Stimulated activated naive B cell treated with anti-CD40 and anti-IgM and Interleukin-4, amounts not matched to agents 10 μg/mL and 1 μg/mL and 100 μg/mL, for 72 hours (primary cell): ENCODE results near the gene CLEC9A.

ENCODE experiments used
- ATAC-seq, 2 donors: fragments of 150-1000 bp; cut with Tn5 transposase; replicated peaks; 2 replicates each; pipeline ENCODE4 v1.10.0; 2021; ENCODE audit warnings: moderate library complexity in 1 of 2
- DNase-seq: peaks from one replicate; pipeline ENCODE4 v3.0.0; 2021
- H3K27ac Mint-ChIP-seq: one replicate; pipeline ENCODE4 v1.8.0; 2022; ENCODE audit warnings: mild to moderate bottlenecking, mixed read lengths
- H3K27me3 Mint-ChIP-seq, 2 donors: one replicate each; pipeline ENCODE4 v1.8.0; 2022; ENCODE audit warnings: mixed read lengths in 2 of 2
- H3K36me3 Mint-ChIP-seq, 2 donors: one replicate each; pipeline ENCODE4 v1.8.0; 2022; ENCODE audit warnings: mixed read lengths in 2 of 2, mild to moderate bottlenecking in 1 of 2
- H3K4me1 Mint-ChIP-seq, 2 donors: one replicate each; pipeline ENCODE4 v1.8.0; 2022; ENCODE audit warnings: mixed read lengths in 2 of 2, mild to moderate bottlenecking in 1 of 2
- H3K4me3 Mint-ChIP-seq, 2 donors: one replicate each; pipeline ENCODE4 v1.8.0; 2022; ENCODE audit warnings: mild to moderate bottlenecking in 2 of 2, mixed read lengths in 2 of 2, moderate library complexity in 1 of 2
- H3K9me3 Mint-ChIP-seq, 2 donors: one replicate each; pipeline ENCODE4 v1.8.0; 2022; ENCODE audit warnings: mixed read lengths in 2 of 2, mild to moderate bottlenecking in 1 of 2

The CLEC9A gene

DNA sequence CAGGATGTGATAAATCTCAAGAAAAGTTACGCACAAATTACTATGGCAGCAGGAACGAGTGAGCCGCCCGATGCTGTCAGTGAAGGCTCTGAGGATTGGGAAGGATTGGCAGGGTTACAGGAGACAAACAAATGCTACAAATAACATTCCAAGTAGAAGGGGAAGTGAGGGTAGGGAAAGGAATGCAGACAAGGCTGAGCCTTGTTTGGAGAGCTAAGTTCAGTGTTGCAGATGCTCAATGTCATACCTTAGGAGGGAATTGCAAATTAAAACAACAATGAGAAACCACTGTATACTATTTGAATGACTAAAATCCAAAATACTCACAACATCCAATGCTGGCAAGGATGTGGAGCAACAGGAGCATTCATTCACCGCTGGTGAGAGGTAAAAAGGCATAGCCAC, 1.3 kb downstream of the CLEC9A start:
- Mint-ChIP-seq H3K4me3 (no peak overlapping the region), H3K36me3 (no peaks in the 10 kb centered on the region), H3K4me1 (no peaks in the 10 kb centered on the region), H3K27ac (no peak overlapping the region), H3K27me3 (peaks cover 10 to 35% of the 10 kb centered on the region in 2 donors), H3K9me3 (no peaks in the 10 kb centered on the region)
- ATAC-seq (no peak), DNase-seq (no peak)

DNA sequence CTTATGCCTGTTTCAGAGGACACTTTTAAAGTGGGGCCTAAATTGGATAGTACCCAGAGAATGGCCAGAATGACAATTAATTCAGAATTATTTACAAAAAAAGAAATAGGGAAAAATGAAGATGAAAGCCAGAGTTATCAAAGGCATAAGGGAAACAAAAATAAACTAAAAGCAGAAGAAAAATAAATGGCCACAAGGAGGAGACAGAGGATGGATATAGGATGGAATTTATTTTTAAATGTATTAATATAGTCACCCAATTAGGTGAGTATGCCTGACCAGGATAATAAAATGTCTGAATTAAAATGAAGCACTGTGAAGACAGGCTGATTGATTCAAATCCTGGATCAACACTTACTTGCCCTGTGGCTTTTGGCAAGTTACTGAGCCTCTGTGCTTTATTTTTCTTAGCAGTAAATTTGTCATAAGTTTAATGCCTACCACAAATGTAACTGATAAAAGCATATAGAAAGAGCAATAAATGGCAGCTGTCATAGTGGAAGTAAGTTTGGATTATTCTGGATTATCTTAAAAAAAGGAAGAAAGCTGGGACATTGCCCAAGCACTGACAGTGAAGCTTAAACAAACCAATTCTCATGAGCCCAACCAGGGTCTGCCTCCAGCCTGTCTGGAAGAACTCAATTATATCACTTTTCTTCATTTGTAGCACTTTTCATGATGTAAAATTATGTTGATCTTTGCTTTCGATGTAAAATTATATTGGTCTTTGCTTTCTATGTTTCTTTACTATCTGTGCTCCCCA, 3.5 kb downstream of the CLEC9A start:
- Mint-ChIP-seq H3K27me3 (peaks cover 8 to 29% of the 10 kb centered on the region in 2 donors), H3K4me1 (no peaks in the 10 kb centered on the region), H3K36me3 (no peaks in the 10 kb centered on the region), H3K9me3 (no peaks in the 10 kb centered on the region), H3K4me3 (no peak overlapping the region), H3K27ac (no peak overlapping the region)
- DNase-seq, result no peak
- ATAC-seq, result no peak

DNA sequence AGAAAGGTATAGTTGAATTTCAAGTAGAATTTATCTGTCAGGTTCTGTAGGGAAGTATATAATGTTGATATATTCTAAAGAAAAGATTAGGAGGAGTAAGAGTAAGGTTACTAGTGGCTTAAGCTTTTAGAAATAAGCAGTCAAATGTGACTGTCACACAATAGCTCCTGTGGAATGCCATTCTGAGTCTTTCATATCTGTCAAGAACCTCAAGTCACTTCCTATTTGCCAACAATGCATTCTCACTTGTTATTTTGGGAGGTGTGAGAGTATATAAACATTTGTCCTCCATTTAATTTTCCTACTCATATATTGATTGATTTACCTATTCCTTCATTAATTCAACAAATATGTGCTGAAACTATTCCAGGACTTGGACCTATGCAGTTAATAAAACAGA, 11.7 kb downstream of the CLEC9A start:
- Mint-ChIP-seq H3K27me3 (peaks cover 9 to 12% of the 10 kb centered on the region in 2 donors), H3K27ac (no peak overlapping the region), H3K36me3 (no peaks in the 10 kb centered on the region), H3K4me3 (no peak overlapping the region), H3K9me3 (no peaks in the 10 kb centered on the region), H3K4me1 (no peaks in the 10 kb centered on the region)
- no peak for ATAC-seq
- DNase-seq, result no peak

DNA sequence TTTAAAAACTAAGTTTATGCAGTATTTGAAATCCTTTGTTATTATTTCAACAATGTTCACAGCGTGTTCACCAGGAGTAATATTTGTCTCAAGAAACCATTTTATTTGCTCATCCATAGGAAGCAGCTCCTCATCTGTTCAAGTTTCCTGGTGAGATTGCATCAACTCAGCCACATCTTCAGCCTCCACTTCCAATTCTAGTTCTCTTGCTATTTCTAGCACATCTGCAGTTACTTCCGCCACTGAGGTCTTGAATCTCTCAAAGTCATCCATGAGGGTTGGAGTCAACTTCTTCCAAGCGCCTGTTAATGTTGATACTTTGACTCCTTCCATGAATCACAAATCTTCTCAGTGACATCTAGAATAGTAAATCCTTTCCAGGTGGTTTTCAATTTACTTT, 18.0 kb downstream of the CLEC9A start:
- Mint-ChIP-seq H3K36me3 (peaks cover 0 to 2% of the 10 kb centered on the region in 2 donors), H3K9me3 (peaks cover 4% of the 10 kb centered on the region in 2 donors), H3K4me1 (peaks cover 7 to 11% of the 10 kb centered on the region in 2 donors), H3K27ac (no peak overlapping the region), H3K27me3 (peaks cover 20 to 25% of the 10 kb centered on the region in 2 donors), H3K4me3 (no peak overlapping the region)
- DNase-seq, result no peak
- no peak for ATAC-seq

DNA sequence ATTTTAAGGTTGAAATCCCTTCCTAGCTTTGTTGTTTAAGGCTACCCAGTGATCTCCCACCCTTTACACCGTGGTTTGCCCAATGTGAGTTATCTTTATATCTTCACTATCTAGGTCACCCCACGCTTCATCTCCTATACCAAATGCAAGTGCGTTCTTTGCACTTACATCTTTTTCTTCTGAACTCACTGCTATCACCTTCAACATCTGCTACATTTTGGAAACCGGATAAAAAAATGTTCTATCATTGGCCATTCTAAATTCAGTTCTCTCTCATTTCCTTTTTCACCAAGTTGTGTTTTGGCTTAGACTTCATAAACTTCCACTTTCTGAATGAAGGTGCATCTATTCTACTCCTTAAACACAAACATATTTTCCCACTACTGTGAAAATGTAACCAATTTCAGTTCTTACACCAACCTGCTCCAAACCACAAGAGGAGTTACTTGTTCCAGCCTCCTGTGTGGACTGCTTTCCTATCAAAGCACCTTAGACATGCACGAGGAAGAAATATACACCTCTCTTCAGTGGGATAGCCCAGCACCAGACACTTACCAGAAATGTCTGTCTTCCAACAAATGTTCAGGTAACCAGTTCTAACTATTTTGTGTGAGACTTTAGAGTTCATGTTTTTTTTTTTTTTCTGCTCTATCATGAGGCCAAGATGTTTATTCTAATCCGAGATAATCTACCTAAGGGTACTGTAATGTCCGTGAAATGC, 21.9 kb downstream of the CLEC9A start:
- H3K36me3 Mint-ChIP-seq, result peaks cover 0 to 2% of the 10 kb centered on the region in 2 donors
- peaks cover 21 to 25% of the 10 kb centered on the region in 2 donors for H3K27me3 Mint-ChIP-seq
- H3K4me1 Mint-ChIP-seq, result peaks cover 7 to 11% of the 10 kb centered on the region in 2 donors
- H3K4me3 Mint-ChIP-seq, result peak overlapping the region; percentile 51 to 62
- no peak overlapping the region for H3K27ac Mint-ChIP-seq
- peak; percentile 71 to 72 for ATAC-seq
- DNase-seq, result no peak
- H3K9me3 Mint-ChIP-seq, result peaks cover 4% of the 10 kb centered on the region in 2 donors

DNA sequence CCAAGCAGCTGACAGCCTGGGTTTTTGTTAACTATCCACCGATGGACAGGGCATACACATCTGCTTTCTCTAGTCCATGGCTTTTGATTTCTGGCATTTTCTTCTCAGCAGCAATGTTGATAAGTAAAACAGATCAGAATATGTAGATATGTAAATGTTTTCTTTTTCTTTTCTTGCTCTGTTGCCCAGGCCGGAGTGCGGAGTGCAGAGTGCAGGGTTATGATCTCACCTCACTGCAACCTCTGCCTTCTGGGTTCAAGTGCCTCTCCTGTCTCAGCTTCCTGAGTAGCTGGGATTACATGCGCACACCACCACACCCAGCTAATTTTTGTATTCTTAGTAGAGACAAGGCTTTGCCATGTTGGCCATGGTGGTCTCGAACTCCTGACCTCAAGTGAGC, 27.9 kb downstream of the CLEC9A start:
- H3K4me1 Mint-ChIP-seq, result no peaks in the 10 kb centered on the region
- ATAC-seq (no peak), DNase-seq (no peak)
- no peak overlapping the region for H3K27ac Mint-ChIP-seq
- H3K36me3 Mint-ChIP-seq, result no peaks in the 10 kb centered on the region
- H3K9me3 Mint-ChIP-seq, result no peaks in the 10 kb centered on the region
- H3K4me3 Mint-ChIP-seq, result no peak overlapping the region
- peaks cover 11 to 12% of the 10 kb centered on the region in 2 donors for H3K27me3 Mint-ChIP-seq

DNA sequence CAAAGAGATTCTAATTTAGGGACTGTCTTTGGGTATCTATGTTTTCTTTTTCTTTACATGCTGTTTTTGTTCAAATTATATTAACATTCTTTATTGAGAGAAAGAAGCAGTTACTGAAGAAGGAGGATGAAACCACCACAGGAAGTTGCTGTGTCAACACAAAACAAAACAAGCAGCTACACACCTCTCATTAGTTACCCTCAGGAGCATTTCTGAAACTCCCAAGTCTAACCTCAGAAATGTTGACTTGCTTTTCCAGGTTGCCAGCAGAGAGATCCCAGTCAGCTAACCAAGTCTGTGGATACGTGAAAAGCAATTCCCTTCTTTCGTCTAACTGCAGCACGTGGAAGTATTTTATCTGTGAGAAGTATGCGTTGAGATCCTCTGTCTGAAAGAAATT, 34.8 kb downstream of the CLEC9A start:
- H3K9me3 Mint-ChIP-seq, result no peaks in the 10 kb centered on the region
- no peak overlapping the region for H3K4me3 Mint-ChIP-seq
- peaks cover 23 to 32% of the 10 kb centered on the region in 2 donors for H3K27me3 Mint-ChIP-seq
- DNase-seq (no peak), ATAC-seq (no peak)
- H3K4me1 Mint-ChIP-seq, result peaks cover 4 to 15% of the 10 kb centered on the region in 2 donors
- H3K27ac Mint-ChIP-seq, result no peak overlapping the region
- H3K36me3 Mint-ChIP-seq, result no peaks in the 10 kb centered on the region

DNA sequence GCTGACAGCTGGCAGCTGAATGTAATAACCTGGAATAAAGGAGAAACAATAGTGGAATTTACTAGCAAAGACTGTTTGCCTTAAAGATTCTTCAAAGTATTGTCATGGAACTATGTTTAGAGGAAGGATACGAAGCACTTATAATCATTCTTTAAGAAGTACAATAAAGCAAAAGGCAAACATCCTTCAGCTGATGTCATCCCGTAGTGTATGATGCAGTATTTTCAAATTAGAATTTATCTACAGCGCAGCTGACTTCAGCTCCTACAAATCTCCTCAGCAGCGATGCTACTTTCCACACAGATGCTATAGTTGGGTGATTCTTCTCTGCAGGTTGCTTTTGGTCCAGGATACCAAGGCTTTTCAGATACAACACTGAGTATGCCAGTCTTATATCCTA, 36.8 kb downstream of the CLEC9A start:
- Mint-ChIP-seq H3K27me3 (peaks cover 35 to 37% of the 10 kb centered on the region in 2 donors), H3K9me3 (no peaks in the 10 kb centered on the region), H3K36me3 (no peaks in the 10 kb centered on the region), H3K27ac (no peak overlapping the region), H3K4me3 (no peak overlapping the region), H3K4me1 (peaks cover 6 to 21% of the 10 kb centered on the region in 2 donors)
- no peak for DNase-seq
- ATAC-seq, result no peak

DNA sequence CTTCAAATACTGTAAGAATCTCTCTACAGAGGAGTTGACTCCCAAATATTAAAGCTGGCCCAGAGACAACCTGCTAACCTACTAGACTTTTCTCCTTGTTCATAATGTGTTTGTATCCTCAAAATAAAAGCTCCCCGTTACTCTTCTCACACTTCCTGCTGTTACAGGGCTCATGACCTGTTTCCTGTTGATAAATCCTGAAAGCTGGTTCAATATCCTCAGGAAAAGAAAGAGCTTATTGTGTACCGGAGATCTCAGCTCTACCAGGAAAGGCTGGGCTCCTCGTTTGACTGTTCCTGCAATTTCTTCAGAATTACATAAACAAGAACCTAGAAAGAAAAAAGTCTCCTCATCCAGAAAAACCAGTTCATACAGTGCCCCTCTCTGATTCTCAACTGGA, 37.5 kb downstream of the CLEC9A start:
- no peaks in the 10 kb centered on the region for H3K9me3 Mint-ChIP-seq
- H3K27ac Mint-ChIP-seq, result no peak overlapping the region
- no peak for DNase-seq
- H3K36me3 Mint-ChIP-seq, result no peaks in the 10 kb centered on the region
- peaks cover 40 to 41% of the 10 kb centered on the region in 2 donors for H3K27me3 Mint-ChIP-seq
- H3K4me3 Mint-ChIP-seq, result no peak overlapping the region
- no peak for ATAC-seq
- H3K4me1 Mint-ChIP-seq, result peaks cover 6 to 21% of the 10 kb centered on the region in 2 donors

DNA sequence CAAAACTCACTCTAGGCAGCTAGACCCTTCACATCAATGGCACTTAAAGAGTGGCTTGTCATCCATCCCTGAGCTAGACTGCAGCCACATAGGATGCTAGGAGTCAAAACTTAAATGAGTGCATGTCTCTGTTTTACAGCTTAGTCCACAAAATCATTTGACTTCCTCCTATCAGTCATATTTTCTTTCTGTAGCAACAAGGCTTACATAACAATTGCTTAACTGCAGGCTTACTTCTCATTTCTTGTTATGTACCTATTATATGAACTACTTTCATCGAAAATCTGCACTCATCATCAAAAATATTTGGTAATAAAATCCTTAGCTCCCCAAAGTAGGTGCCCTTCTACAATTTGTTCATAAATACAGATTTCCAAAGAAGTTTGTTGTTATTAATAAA, 38.2 kb downstream of the CLEC9A start:
- H3K4me1 Mint-ChIP-seq, result peaks cover 6 to 21% of the 10 kb centered on the region in 2 donors
- no peaks in the 10 kb centered on the region for H3K9me3 Mint-ChIP-seq
- DNase-seq (no peak), ATAC-seq (no peak)
- H3K27me3 Mint-ChIP-seq, result peaks cover 41 to 44% of the 10 kb centered on the region in 2 donors
- H3K4me3 Mint-ChIP-seq, result no peak overlapping the region
- no peak overlapping the region for H3K27ac Mint-ChIP-seq
- H3K36me3 Mint-ChIP-seq, result no peaks in the 10 kb centered on the region

DNA sequence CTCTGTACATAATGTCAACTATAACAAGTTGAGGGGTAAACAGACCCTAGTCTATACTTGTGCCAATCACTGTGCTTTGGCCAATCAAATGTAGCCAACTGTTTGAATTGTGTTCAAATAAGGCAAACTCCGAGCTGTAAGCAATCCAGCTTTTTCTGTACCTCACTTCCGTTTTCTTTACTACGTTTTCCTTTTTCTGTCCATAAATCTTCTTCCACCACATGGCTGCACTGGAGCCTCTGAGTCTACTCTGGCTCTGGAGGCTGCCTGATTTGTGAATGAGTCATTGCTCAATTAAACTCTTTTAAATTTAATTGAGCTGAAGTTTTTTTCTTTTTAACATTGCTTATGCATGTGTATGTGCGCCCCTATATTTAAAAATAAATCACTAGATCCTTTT, 38.6 kb downstream of the CLEC9A start:
- ATAC-seq (no peak), DNase-seq (no peak)
- no peaks in the 10 kb centered on the region for H3K9me3 Mint-ChIP-seq
- H3K4me3 Mint-ChIP-seq, result no peak overlapping the region
- H3K36me3 Mint-ChIP-seq, result no peaks in the 10 kb centered on the region
- H3K27ac Mint-ChIP-seq, result no peak overlapping the region
- peaks cover 41 to 45% of the 10 kb centered on the region in 2 donors for H3K27me3 Mint-ChIP-seq
- H3K4me1 Mint-ChIP-seq, result peaks cover 6 to 21% of the 10 kb centered on the region in 2 donors

DNA sequence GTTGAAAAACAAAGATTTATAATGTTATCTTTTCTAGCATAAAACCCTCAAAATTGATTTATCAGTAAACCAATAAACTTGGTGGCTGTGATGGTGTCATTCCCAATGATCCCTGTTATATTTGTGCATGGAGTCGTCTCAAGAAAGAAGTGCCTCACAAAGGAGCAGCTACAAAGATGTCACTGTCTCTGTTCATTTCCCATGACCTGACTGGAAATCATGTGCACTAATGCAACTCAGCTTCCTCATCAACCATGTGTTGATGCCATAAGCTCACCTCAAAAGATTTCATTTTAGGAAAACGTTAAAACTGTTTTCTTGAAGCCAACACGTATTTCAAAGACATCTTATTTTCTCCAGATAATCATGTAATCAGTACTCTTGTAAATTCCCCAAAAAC, 39.5 kb downstream of the CLEC9A start:
- no peak overlapping the region for H3K27ac Mint-ChIP-seq
- H3K4me3 Mint-ChIP-seq, result no peak overlapping the region
- DNase-seq, result no peak
- H3K4me1 Mint-ChIP-seq, result peaks cover 6 to 21% of the 10 kb centered on the region in 2 donors
- H3K36me3 Mint-ChIP-seq, result no peaks in the 10 kb centered on the region
- no peak for ATAC-seq
- no peaks in the 10 kb centered on the region for H3K9me3 Mint-ChIP-seq
- H3K27me3 Mint-ChIP-seq, result peaks cover 34 to 39% of the 10 kb centered on the region in 2 donors

DNA sequence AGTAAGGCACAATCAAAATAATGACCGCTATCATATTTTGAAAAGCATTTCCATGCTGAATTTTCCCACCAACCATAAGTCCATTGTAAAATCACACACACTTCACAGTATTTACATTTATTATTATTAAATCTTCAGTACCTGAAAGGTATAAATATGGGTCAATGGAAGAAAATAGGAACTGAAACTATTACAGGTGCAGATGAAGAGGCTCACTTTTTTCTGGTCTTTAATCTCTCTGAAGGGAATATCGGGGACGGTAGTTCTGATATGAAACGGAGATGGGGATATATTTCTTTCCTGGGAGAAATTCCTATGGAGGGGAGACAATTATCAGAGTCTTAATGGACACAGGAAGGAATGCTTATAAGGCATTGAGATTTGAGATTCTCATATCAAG, 39.9 kb downstream of the CLEC9A start:
- peaks cover 6 to 21% of the 10 kb centered on the region in 2 donors for H3K4me1 Mint-ChIP-seq
- H3K27ac Mint-ChIP-seq, result no peak overlapping the region
- H3K9me3 Mint-ChIP-seq, result no peaks in the 10 kb centered on the region
- H3K4me3 Mint-ChIP-seq, result no peak overlapping the region
- no peaks in the 10 kb centered on the region for H3K36me3 Mint-ChIP-seq
- ATAC-seq (no peak), DNase-seq (no peak)
- H3K27me3 Mint-ChIP-seq, result peaks cover 30 to 39% of the 10 kb centered on the region in 2 donors

DNA sequence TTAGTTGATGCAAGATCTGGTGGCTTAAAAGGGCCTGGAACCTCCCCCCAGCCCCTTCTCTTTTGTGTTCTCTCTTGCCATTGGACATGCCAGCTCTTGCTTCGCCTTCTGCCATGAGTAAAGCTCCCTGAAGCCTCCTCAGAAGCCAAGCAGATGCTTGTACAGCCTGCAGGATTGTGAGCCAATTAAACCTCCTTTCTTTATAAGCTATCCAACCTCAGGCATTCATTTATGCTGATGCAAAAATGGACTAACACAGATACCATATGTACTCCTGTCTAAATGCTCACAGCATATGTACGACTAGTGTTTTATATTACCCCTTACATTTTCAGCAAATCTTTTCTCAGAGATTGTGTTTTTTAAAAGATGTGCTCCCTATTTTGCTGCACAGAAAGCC, 41.6 kb downstream of the CLEC9A start:
- peaks cover 6 to 21% of the 10 kb centered on the region in 2 donors for H3K4me1 Mint-ChIP-seq
- H3K27ac Mint-ChIP-seq, result no peak overlapping the region
- H3K4me3 Mint-ChIP-seq, result no peak overlapping the region
- ATAC-seq (no peak), DNase-seq (no peak)
- no peaks in the 10 kb centered on the region for H3K36me3 Mint-ChIP-seq
- no peaks in the 10 kb centered on the region for H3K9me3 Mint-ChIP-seq
- peaks cover 30 to 33% of the 10 kb centered on the region in 2 donors for H3K27me3 Mint-ChIP-seq

DNA sequence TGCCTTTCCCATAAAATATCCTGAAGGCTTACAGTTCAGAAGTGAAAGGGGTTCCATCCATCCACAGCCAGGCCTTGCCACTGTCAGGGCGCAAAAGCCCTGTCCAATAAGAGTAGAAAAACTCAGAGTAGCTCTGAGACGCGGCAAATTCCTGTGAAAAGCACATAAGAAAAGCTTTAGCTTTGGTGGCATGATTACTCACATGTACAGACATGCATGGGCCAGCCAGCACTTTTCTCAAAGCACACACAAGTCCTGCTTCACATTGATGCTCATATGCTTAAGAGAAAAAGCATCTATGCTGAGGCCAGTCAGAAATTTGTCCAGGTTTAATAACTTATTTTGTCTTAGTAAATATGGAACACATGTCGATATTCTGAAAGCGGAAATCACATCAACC, 42.8 kb downstream of the CLEC9A start:
- Mint-ChIP-seq H3K4me1 (peaks cover 2 to 21% of the 10 kb centered on the region in 2 donors), H3K27me3 (peaks cover 30 to 35% of the 10 kb centered on the region in 2 donors), H3K27ac (no peak overlapping the region)

More for the DNA sequence above, 42.8 kb downstream of the CLEC9A start:
- Mint-ChIP-seq H3K4me3 (no peak overlapping the region), H3K9me3 (no peaks in the 10 kb centered on the region), H3K36me3 (no peaks in the 10 kb centered on the region)
- no peak for DNase-seq
- ATAC-seq, result no peak
